SHP77 treated with DMSO at 0.1 percent for 48 hours (cell line): ENCODE data around the gene GRIN2B.

ENCODE experiments used
- DNase-seq: peaks from one replicate; lab custom pipeline; 2025; lab: John Stamatoyannopoulos, UW

The GRIN2B gene

DNA sequence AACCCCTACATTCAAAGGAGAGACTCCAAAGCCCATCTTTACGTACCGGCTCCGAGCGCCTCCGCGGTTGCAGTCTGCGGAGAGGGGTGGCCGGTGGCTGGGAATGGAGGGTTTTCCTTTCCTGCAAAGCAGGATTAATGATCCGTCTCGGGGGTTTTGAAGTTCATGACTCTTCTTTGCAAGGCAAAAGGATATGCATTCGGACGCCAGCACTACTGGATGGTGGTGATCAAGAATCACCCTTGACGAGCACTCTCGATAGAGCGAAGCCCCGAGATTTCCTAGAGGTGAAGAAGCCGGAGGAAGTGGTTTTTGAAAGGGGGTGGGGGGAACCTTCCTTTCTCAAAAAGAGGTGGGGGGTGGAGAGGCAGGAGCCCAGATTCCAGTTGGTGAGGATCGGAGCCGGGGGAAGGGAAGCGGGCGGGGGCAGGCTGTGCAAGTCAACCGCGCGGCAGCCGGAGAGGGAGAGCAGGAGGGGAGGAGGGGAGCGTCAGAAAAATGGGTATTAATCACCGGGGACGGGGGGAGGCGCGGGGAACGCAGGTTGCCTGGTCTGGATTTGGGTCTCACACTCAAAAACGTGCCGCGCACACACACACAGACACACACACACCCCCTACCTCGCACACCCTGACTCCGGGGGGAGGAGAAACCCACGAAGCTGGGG is at the start of gene GRIN2B:
GRIN2B (minus strand) TSS at position 307 of the 667 bp plus-strand sequence. CDS start 115,394 bp downstream, outside the sequence.
- no peak for DNase-seq

DNA sequence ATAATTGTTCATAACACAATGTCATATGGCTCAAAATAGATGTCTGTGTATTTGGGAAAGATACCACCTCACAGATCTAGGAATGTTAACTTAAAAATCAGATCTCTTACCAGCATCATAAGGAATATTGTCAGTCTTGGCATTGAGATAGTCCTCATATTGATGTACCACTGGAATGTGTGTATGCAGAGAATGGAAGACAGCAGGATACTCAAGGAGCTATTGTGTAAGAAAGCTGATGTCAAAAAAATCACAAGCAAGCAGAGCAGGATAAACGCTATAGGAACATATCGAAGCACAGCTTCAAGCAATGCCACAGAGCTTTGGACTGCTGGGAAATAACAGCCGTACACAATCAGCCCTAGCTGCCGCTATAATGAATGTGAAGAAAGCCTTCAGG is 45.1 kb upstream of the GRIN2B start:
- DNase-seq = no peak

GRCh38 chr12:14024591-14024990 is 43.2 kb upstream of the GRIN2B start:
- DNase-seq = no peak

- no peak for DNase-seq
These were observed 36.7 kb upstream of the GRIN2B start for GRCh38 chr12:14018080-14018479.

GRCh38 chr12:14010989-14011388 is 29.6 kb upstream of the GRIN2B start:
- no peak for DNase-seq

- no peak for DNase-seq
These were observed 26.2 kb upstream of the GRIN2B start for GRCh38 chr12:14007639-14008038.

DNA sequence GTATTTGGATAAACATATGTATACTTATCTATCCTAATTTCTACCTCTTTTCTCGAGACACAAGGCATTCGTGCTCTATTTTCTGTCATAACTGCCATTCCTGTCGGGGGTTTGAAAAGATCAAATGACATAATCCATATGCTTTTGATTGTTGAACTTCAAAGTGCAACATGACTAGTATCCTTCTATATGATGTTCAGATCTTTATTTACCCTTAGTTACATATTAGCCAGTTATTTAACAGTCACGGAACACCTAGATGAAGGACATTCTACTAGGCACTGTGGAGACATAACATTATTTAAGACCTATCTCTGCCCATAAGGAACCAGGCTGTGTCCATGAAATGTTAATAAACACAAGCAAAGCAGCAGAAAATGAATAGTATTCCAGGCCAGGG is 11.2 kb upstream of the GRIN2B start:
- no peak for DNase-seq

- DNase-seq = no peak
These were observed 10.7 kb upstream of the GRIN2B start for GRCh38 chr12:13992106-13992505.

- DNase-seq = no peak
These were observed 4.6 kb upstream of the GRIN2B start for GRCh38 chr12:13986031-13986430.

GRCh38 chr12:13981990-13982389 is 588 bp upstream of the GRIN2B start:
- no peak for DNase-seq

GRCh38 chr12:13980538-13981295 is 685 bp downstream of the GRIN2B start:
- DNase-seq = no peak

DNA sequence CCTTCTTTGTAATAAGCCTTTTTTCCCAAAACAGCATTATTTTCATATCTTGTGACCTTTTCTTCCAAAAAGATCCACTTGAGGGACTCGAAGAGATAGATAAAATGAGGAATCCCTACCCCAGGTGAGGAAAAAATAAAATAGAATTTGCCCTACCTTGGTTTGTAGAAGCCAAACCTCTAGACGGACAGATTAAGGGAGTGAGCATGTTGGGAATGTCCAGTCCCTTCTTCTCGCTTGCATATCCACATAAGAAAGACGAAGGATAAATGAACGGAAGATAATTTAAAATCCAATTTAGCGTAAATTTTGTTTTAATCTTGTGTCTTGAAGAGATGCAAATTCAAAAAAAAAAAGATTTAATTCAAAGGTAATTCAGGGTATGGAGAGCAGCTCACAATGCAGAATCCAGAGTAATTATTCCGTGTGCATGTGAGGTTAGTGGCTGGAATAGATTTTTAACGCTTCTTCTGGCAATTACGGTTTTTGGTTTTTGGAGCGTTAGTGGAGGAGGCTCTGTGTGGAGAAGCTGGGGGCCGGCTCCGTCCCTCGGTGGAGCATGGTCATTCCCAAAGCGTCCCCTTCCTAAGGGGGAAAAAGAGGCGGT is 1.5 kb downstream of the GRIN2B start:
- DNase-seq = no peak

GRCh38 chr12:13978876-13979275 is 2.5 kb downstream of the GRIN2B start:
- no peak for DNase-seq

GRCh38 chr12:13976880-13977279 is 4.5 kb downstream of the GRIN2B start:
- no peak for DNase-seq

GRCh38 chr12:13976028-13976584 is 5.3 kb downstream of the GRIN2B start:
- DNase-seq = no peak

GRCh38 chr12:13973996-13974395 is 7.4 kb downstream of the GRIN2B start:
- no peak for DNase-seq

GRCh38 chr12:13970803-13971202 is 10.6 kb downstream of the GRIN2B start:
- no peak for DNase-seq

- DNase-seq = no peak
These were observed 13.1 kb downstream of the GRIN2B start for GRCh38 chr12:13968281-13968680.

GRCh38 chr12:13964666-13965065 is 16.7 kb downstream of the GRIN2B start:
- no peak for DNase-seq

GRCh38 chr12:13962699-13963098 is 18.7 kb downstream of the GRIN2B start:
- DNase-seq = no peak

GRCh38 chr12:13961971-13962370 is 19.4 kb downstream of the GRIN2B start:
- DNase-seq = no peak

GRCh38 chr12:13959131-13959723 is 22.2 kb downstream of the GRIN2B start:
- DNase-seq = no peak
